GM18502 (cell line): Measurements from ENCODE around the gene AR.
"Not testable (repeated sequence)": the region's sequence is repeated elsewhere in the genome, so short reads cannot be mapped to it uniquely, and the experiment has no call there.

ENCODE experiments used
- ATAC-seq: cut with Tn5 transposase; IDR thresholded peaks from one replicate; pipeline ENCODE4 v1.9.1; 2021; ENCODE audit warnings: mild to moderate bottlenecking; ENCODE audit not compliant: unreplicated experiment, poor library complexity

AR gene

DNA sequence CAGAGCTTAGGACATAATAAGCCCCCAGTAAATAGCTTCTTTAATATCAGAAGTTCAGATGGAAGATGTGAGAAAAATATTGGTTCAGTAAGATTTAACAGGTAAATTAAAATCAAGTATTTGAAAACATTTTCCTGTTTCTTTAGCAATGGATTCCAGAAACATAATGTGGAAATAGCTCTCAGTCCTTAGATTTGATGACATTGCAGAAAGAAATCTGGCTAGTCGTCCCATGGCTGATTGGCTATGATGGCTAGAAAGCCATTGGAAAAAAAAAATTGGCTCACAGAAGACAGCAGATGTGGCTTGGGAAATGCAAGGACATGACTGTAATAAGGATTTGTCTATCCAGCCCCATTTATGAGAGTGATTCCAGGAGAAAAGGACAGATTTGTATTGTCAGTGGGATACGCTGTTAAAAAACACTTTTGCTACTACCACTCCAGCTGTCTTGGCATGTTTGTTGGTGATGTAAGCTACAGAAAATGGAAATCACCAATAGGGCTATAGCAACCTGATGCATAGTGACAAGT lies 78.3 kb downstream of the AR start:
- no peak for ATAC-seq

DNA sequence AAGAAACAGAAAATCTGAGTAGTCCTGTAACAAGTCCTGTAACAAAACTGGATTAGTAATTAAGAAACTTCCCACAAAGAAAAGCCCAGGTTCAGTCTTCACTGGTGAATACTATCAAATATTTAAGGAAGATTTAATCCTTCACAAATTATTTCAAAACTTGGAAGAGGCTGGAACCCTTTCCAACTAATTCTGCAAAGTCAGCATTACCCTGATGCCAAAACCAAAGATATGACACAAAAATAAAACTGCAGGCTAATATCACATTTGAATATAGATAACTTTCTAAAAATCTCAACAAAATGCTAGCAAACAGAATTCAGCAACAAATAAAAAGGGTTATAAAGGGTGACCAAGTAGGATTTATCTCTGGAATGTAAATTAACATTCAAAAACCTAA lies 80.5 kb downstream of the AR start:
- no peak for ATAC-seq

DNA sequence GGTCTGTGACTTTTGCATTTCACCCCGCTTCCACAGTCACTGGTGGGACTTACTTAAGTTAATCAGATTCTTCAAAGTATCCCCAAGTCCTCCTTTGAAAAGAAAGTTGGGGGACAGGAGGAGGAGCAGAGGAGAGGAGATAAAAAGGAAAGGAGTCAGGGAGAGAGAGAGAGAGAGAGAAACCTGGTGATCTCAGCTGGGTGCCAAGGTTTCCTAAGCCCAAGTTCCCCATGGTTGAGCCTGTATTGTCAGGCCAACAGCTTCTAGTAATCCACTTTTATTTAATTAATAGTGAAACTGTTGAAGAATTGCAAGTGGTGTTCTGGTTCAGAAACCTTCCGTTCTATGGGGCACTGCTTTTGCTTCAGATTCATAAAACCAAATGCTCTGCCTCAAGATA lies 91.6 kb downstream of the AR start:
- ATAC-seq, result no peak

DNA sequence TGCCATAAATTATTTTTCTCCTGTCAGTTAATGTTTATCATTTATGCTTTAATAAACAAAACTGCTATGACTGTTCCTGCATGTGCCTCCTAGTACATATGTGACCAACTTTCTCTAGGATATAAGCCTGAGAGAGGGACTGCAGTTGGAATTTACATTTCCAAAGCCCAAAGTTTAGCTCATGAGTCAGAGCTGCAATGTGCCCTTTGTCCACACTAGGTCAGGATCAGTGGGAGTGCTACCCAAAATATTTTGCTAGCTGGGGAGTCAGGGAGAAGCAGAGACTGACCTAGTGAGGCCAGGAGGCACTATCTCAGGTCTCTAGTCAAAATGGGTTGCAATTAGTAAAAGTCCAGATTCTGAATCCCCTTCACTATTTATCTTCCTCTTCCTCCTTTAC lies 92.7 kb downstream of the AR start:
- ATAC-seq, result no peak

DNA sequence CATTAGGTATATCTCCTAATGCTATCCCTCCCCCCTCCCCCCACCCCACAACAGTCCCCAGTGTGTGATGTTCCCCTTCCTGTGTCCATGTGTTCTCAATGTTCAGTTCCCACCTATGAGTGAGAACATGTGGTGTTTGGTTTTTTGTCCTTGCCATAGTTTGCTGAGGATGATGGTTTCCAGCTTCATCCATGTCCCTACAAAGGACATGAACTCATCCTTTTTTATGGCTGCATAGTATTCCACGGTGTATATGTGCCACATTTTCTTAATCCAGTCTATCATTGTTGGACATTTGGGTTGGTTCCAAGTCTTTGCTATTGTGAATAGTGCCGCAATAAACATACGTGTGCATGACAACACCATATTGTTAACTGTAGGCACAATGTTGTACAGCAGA lies 93.5 kb downstream of the AR start:
- ATAC-seq, result not testable (repeated sequence)

DNA sequence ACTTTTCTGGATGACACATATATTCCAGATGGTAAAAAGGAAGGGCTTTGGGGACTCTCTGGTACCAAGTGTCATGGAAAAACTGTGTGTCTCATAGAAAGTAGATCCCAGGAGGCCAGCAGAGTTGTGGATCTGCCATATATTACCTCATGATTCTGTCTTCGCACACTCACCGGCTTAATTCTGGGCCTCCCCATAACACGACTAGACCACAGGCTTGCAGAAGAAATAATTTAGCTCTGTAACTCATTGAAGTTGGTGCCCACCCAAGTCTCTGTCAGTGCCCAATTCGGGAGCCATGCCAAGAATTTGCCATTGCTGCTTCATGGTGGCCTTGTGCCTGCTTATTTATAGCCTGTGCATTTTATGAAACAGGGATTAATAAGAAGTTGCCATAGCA lies 104.5 kb downstream of the AR start:
- ATAC-seq, result no peak

DNA sequence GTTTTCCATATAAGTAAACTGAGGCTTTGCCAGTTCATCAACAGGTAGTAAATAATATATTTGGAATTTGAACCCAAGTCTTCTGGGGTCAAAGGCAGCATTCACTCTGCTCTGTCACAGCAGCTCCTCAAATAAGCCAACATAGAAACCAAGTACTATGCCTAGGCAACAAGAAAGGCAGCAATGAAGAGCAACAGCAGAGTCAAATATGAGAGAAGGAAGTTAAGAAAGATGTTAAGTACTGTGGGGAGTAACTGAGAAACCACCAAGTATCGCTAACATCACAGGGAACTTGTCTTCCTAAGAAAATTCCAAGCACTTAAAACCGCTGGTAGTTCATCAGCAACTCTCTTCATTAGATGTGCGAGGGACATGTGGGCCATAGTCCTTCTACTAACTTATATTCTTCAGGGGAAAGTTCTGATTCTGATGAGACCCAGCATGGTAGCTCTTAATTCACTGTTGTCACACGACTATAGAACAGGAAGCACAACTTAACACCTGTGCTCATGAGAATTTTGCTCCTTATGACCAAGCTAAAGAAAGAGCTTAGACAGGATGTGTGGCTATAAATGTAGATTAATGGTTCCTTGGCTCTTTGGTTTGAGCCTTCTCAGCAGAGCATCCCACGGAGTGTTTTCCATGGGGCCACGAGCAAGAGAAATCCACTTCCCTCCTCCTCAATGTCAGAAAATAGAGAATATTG lies 107.8 kb downstream of the AR start:
- no peak for ATAC-seq

DNA sequence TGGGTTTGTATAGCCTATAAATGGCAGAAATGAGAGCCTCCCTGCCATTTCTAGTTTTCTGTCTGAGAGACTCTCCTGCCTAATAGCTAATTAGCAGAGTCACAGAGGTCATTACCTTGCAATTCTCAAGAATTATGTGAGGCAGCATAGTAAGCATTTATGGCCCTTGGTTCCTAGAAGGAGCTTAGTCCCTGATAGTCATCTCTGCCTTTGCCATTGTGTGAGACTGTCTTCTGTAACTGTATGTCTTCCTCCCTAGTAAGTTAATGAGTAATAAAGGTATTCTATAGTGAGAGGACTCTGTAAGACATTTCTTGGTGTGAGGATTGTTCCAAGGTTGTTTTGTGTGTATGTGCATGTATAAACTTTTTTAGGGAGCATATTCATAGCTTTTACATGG lies 108.7 kb downstream of the AR start:
- no peak for ATAC-seq

DNA sequence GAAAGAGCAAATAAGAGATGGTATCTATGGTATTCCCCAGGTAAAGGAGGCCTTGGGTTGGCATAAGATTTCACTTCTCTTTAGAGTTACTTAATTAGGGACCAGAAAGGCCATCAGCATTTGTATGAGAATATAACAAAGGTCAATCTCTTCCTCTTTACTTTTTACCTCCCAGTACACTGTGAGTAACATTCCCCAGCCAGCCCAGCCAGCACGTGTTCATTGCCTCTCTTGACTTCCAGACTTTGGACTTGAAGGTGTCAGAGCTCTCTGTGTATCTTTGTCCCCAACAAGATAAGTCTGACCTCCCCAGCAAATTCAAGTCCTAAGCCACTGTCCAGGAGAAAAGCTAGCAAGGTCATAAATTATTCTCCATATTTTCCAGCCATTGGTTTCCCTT lies 110.5 kb downstream of the AR start:
- ATAC-seq, result no peak

DNA sequence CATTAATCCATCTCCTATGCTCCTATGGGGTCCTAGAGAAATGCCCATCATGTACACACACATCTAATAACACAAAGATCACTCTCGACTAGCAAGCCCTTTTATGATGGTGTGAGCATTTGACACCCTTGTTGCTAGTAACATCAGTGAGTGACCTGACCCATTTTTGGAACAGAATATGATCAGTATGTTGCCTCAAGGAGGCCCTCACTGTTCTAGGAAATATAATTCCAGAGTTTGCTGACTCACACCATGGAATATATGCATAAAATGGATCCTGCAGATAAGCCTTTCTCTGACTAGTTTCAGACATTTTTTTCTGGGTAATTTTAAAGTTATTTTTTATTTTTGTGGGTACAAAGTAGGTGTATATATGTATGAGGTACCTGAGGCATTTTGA lies 121.8 kb downstream of the AR start:
- no peak for ATAC-seq

DNA sequence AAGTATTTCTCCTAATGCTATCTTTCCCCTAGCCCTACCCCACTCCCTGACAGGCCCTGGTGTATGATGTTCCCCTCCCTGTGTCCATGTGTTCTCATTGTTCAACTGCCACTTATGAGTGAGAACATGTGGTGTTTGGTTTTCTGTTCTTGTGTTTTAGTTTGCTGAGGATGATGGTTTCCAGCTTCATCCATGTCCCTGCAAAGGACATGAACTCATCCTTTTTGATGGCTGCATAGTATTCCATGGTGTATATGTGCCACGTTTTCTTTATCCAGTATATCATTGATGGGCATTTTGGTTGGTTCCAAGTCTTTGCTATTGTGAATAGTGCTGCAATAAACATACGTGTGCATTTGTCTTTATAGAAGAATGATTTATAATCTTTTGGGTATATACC lies 126.9 kb downstream of the AR start:
- ATAC-seq, result not testable (repeated sequence)

DNA sequence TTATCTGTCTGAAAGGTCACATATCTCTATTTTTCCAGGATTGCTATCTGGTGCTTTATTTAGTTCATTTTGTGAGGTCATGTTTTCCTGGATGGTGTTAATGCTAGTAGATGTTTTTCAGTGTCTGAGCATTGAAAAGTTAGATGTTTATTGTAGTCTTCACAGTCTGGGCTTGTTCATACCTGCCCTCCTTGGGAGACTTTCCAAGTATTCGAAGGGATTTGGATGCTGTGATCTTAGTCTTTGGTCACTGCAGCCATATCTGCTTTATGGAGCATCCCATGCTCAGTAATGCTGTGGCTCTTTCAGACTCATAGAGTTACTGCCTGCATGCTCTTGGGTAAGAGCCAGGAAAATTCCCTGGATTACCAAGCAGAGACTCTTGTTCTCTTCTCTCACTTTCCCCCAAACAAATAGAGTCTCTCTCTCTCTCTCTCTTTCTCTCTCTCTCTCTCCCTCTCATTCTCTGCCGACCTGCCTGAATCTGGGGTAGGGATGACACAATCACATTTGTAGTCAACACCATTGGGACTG lies 130.0 kb downstream of the AR start:
- ATAC-seq, result no peak

DNA sequence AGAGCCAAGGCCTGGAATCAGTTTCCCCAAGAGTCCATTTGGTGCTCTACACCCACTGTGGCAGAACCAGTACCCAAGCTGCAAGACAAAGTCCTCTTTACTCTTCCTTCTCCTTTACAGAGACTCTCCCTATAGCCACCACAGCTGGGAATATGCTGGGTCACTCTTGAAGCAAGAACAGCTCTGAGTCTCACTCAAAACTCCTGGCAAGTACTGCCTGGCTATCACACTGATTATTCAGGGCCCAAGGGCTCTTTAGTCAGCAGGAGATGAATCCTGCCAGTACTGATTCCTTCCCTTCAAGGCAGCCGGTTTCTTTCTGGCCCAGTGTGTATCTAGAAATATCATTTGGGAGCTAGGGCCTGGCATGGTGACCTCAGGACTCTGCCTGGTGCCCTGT lies 130.9 kb downstream of the AR start:
- no peak for ATAC-seq

DNA sequence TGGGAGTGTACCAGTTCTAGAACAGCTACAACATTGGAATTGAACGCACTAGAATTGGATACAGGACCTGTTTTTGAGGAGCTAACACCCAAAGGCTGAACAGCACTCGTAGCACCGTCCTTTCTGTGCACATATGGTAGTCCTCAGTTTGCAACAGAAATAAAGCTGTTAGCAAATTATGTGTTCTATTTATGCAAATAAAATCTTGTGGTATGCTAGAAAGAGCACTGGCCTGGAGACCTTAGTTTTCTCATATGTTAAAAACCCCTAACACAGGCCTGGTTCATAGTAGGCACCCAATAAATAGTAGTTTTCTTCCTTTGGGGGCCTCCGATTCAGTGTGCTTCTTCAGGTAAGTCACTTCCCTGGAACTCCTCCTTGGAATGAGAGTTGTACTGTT lies 140.3 kb downstream of the AR start:
- ATAC-seq, result no peak

DNA sequence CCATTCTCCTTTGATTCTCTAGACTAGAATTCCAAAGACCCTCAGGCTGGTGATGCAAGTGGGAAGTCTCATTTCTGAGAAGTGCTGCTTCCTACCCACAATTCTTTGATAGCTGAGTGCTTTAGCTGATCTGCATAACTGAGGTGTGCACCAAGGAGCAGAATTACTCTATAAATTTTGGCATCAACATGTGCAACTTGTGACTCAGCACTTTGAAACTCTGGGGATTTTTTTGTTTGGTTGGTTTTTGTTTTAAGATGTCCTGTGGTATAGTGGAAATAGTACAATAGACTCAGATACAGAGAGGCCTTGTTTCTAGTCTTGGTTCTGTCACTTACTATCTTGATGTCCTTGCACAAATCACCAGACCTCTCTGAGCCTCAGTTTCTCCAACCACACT lies 148.4 kb downstream of the AR start:
- ATAC-seq, result no peak

DNA sequence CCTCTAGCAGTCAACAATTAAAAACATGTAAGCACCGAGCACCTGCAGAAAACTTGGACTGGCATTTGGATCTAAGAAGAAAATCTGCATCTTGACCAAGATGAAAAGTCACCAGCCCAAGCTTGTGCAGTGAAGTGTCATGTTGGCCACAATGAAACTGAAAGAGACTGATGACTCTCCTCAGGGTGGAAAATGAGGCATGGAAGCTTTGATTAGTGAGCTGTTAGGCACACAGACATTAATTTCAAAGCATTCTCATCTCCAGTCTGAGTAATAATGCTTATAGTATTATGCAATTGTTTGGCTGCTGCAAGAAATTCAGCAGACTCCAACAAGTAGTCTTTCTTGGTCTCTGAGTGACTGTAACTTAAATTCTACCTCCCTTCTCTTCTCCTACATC lies 150.1 kb downstream of the AR start:
- no peak for ATAC-seq

DNA sequence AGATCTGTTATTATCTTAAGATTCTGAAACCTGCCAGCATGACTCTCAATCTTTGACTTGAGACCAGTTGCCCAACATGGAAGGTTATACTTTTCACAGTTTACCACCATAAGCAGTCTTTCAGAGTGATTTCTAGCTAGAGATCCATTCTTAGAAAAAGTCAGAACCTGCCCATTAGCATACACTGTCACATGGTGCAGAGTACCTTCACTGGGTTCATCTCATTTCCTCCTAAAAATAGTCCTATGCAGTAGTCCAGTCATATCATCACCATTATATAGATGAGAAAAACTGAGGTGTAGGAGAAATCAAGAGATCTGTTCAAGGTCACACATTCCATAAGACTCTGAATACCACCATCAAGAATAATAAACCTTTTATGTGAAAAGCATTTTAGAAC lies 153.6 kb downstream of the AR start:
- ATAC-seq, result no peak

DNA sequence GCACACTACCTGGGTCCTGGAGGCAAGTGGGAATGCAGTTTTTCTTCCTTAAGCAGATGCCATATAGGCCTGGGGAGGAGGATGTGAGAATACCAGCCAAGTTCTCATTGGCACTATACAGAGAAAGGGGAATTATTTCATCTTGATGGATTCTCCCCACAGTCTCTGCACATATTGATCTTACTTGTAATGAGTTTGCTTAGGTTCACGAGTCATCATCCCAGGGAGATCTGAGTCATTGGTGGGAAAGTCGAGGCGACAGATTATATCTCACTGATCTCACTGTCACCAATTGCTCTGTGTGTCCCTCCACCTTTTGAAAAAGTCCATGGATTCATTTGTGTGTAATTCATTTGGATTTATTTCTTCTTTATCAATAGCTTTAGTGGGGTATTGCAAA lies 156.8 kb downstream of the AR start:
- no peak for ATAC-seq

DNA sequence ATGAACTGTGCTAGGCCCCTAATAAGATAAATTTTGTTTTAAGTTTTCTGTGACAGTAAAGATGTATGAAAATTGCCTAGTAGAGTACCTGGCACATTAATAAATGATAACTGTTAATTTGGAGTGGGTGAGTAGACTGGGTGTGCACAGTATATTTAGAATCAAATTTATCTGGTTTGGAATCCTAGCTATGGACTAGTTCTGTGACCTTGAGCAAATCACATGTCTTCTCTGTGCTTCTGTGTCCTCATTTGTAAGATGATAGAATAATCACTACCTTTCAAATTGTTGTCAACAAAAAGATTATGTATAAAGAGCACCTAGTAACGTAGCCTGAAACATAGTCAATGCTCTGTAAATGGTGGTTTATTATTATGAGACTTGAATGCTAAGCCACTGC lies 170.2 kb downstream of the AR start:
- ATAC-seq, result no peak

DNA sequence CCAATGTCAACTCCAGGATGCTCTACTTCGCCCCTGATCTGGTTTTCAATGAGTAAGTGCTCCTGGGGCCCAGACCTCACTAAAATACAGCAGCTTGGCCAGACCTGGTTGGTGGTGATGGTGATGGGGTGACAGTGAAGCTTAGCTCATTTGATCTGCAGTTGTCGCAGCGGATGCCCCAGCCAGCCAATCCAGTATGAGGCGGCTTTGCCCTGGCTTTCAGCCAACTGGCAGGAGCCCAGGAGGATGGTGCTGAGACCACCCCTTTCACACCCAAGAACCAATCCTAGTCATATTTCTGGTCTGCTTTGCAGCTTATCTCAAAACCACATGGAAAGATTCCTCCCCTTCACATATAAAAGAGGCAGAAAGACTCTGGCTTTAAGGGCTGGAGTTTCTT lies 173.8 kb downstream of the AR start:
- no peak for ATAC-seq

DNA sequence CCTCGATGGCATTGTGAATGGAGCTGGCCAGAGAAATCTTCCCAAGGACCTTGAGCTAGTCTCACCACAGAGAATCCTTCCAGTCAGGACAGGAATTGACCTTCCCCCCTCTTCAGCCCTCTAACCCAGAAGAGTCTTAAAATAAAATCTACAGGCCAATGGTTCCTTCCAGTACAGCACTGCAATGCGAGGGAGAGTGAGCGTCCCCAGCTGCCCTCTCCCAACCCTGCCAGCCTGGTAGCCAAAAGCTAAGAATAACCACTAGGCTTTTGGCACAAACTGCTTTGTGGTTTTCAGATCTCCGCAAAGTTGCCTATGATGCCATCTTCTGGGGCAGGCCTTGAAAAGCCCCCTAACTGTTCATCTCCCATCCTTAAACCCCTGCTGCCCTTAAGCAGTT lies 175.1 kb downstream of the AR start:
- ATAC-seq, result no peak

DNA sequence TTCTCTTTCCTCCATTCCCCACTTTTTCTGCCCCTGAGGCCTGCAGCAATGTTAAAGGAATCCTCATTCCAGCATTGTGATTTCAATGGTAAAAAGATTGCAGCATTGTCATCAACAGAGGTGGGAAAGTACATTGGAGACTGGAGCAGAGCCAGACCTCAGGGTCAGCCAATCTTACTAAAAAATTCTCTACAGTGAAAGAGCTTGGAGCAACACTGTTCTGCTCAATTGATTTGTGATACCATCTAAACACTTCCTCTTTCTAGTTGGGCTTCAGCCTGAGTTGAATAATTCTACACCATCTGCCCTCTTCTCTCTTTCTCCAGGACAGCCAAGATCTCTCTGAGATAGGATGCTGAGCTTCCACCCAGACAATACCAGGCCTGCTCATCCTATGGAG lies 176.5 kb downstream of the AR start:
- no peak for ATAC-seq
